HCT116 (cell line): ENCODE measurements around the gene RFX3. TPM values are rescaled to one million over a fixed set of nuclear protein-coding genes. Genes with fewer than 3 reads are reported as not detected.

Source experiments
- ATAC-seq: fragments of 200-7000 bp; cut with Tn5 transposase; 2 replicates; pipeline ENCODE4 v1.9.1; 2020; ENCODE audit warnings: mild to moderate bottlenecking, moderate library complexity
- BruUV-seq: library from RNA; stranded (reverse); fragments of 400-500 nt; replicated peaks from 2 replicates; lab custom pipeline; 2021; lab: Mats Ljungman, UMichigan
- CTCF ChIA-PET: fragments of 300-600 bp; sonication (Branson Sonifier 250); formaldehyde crosslinking; loops from one replicate; lab custom pipeline; 2021; ENCODE audit warnings: antibody characterized with exemption; lab: Charles Lee
- POLR2A ChIA-PET: fragments of 300-600, 350-600 bp; sonication (Branson Sonifier 250); formaldehyde crosslinking; loops from one replicate; lab custom pipeline; 2021; ENCODE audit warnings: antibody characterized with exemption; lab: Charles Lee
- RAD21 ChIA-PET, 2 experiments: fragments of 300-600 bp; sonication (Branson Sonifier 250); formaldehyde crosslinking; loops; one replicate each; lab custom pipeline; 2023; ENCODE audit warnings: low total read pairs in 2 of 2; ENCODE audit not compliant: uncharacterized antibody in 2 of 2, unreplicated experiment in 2 of 2, low non-redundant PET in 1 of 2; lab: Charles Lee
- DNase-seq: peaks from one replicate; pipeline ENCODE4 v3.0.0-alpha.2; 2010; ENCODE audit warnings: low read depth, low spot score
- H2AFZ ChIP-seq: fragments of 200-600 bp; shearing (Covaris generic), sonication (generic); 2 replicates; pipeline ENCODE4 v1.6.1; 2017; ENCODE audit warnings: low read depth, mixed run types, mixed read lengths, antibody characterized with exemption, low read length; ENCODE audit not compliant: poor library complexity, severe bottlenecking
- H3K27ac ChIP-seq: 2 replicates; pipeline ENCODE4 v1.5.1; 2012; ENCODE audit warnings: low read depth, low read length
- H3K27me3 ChIP-seq: fragments of 200-600 bp; sonication (generic); 2 replicates; pipeline ENCODE4 v1.6.1; 2016; ENCODE audit warnings: mixed run types, low read length, mixed read lengths; ENCODE audit not compliant: insufficient read depth
- H3K36me3 ChIP-seq, 2 experiments: fragments of 200-500 bp in 1 of 2; fragments of 200-600 bp in 1 of 2; sonication (Bioruptor generic) in 1 of 2; sonication (generic) in 1 of 2; 2 replicates each; pipeline versions ENCODE4 v1.5.1 to v1.6.1; 2014 to 2016; ENCODE audit warnings: low read length in 2 of 2, inconsistent platforms in 1 of 2, mixed read lengths in 1 of 2, mixed run types in 1 of 2; ENCODE audit not compliant: insufficient read depth in 2 of 2, control insufficient read depth in 1 of 2
- H3K4me1 ChIP-seq, 2 experiments: fragments of 200-600 bp in 1 of 2; sonication (generic) in 1 of 2; 2 replicates each; pipeline versions ENCODE4 v1.5.1 to v1.6.1; 2012 to 2017; ENCODE audit warnings: low read length in 2 of 2, inconsistent platforms in 1 of 2, mild to moderate bottlenecking in 1 of 2, mixed read lengths in 1 of 2, mixed run types in 1 of 2, moderate library complexity in 1 of 2; ENCODE audit not compliant: insufficient read depth in 2 of 2, control insufficient read depth in 1 of 2
- H3K4me2 ChIP-seq: fragments of 200-600 bp; sonication (generic); 2 replicates; pipeline ENCODE4 v1.6.1; 2017; ENCODE audit warnings: mixed run types, low read length, mixed read lengths
- H3K4me3 ChIP-seq, 2 experiments: fragments of 200-600 bp in 1 of 2; sonication (generic) in 1 of 2; replicated peaks in 1 of 2; 2 replicates each; pipeline ENCODE4 v1.5.1; 2011 to 2016; ENCODE audit warnings: low read length in 2 of 2, control low read depth in 1 of 2, low read depth in 1 of 2, mild to moderate bottlenecking in 1 of 2, mixed read lengths in 1 of 2, mixed run types in 1 of 2
- H3K79me2 ChIP-seq: fragments of 200-600 bp; sonication (generic); 2 replicates; pipeline ENCODE4 v1.6.1; 2017; ENCODE audit warnings: mild to moderate bottlenecking, mixed run types, low read length, moderate library complexity, mixed read lengths; ENCODE audit not compliant: insufficient read depth
- H3K9ac ChIP-seq: fragments of 200-600 bp; sonication (generic); 2 replicates; pipeline ENCODE4 v1.6.1; 2016; ENCODE audit warnings: low read length, mixed read lengths
- H3K9me2 ChIP-seq: fragments of 200-600 bp; sonication (generic), shearing (Covaris generic); 2 replicates; pipeline ENCODE4 v1.6.1; 2017; ENCODE audit warnings: mixed run types, mild to moderate bottlenecking, moderate library complexity; ENCODE audit not compliant: insufficient read depth
- H3K9me3 ChIP-seq, 2 experiments: fragments of 200-500 bp in 1 of 2; fragments of 200-600 bp in 1 of 2; sonication (Bioruptor generic) in 1 of 2; sonication (generic) in 1 of 2; 2 replicates each; pipeline ENCODE4 v1.6.1; 2014 to 2017; ENCODE audit warnings: low read length in 2 of 2, mixed read lengths in 2 of 2, inconsistent platforms in 1 of 2, low read depth in 1 of 2, mild to moderate bottlenecking in 1 of 2, mixed run types in 1 of 2, moderate library complexity in 1 of 2; ENCODE audit not compliant: control insufficient read depth in 1 of 2, insufficient read depth in 1 of 2
- H4K20me1 ChIP-seq: fragments of 200-600 bp; sonication (generic), shearing (Covaris generic); 2 replicates; pipeline ENCODE4 v1.6.1; 2017; ENCODE audit warnings: mixed run types, mild to moderate bottlenecking, moderate library complexity; ENCODE audit not compliant: insufficient read depth
- ATF3 ChIP-seq: IDR thresholded peaks from 2 replicates; pipeline ENCODE4 v1.6.1; 2012
- CBX3 ChIP-seq: IDR thresholded peaks from 2 replicates; pipeline ENCODE4 v1.6.1; 2012; ENCODE audit warnings: low read depth
- CEBPB ChIP-seq: IDR thresholded peaks from 2 replicates; pipeline ENCODE4 v1.6.1; 2012; ENCODE audit warnings: low read depth
- ELF1 ChIP-seq: IDR thresholded peaks from 2 replicates; pipeline ENCODE4 v1.6.1; 2012; ENCODE audit warnings: low read depth, borderline replicate concordance
- EZH2 ChIP-seq: fragments of 200-600 bp; sonication (generic); IDR thresholded peaks from 2 replicates; pipeline ENCODE4 v1.6.1; 2017; ENCODE audit warnings: antibody characterized with exemption, mixed run types
- EZH2phosphoT487 ChIP-seq: fragments of 200-600 bp; IDR thresholded peaks from 2 replicates; pipeline ENCODE4 v1.6.1; 2018; ENCODE audit warnings: antibody characterized with exemption, borderline replicate concordance
- FOSL1 ChIP-seq: IDR thresholded peaks from 2 replicates; pipeline ENCODE4 v1.6.1; 2012; ENCODE audit warnings: low read depth
- MAX ChIP-seq: IDR thresholded peaks from 2 replicates; pipeline ENCODE4 v1.6.1; 2012
- POLR2AphosphoS5 ChIP-seq: IDR thresholded peaks from 2 replicates; pipeline ENCODE4 v1.6.1; 2011; ENCODE audit warnings: mild to moderate bottlenecking, low read depth, low read length, moderate library complexity
- REST ChIP-seq: IDR thresholded peaks from 2 replicates; pipeline ENCODE4 v1.6.1; 2012; ENCODE audit warnings: low read depth
- SIN3A ChIP-seq: IDR thresholded peaks from 2 replicates; pipeline ENCODE4 v1.6.1; 2012; ENCODE audit warnings: low read depth
- TCF7L2 ChIP-seq: IDR thresholded peaks from 2 replicates; pipeline ENCODE4 v1.7.0; 2011; ENCODE audit warnings: borderline replicate concordance, inconsistent platforms; ENCODE audit not compliant: insufficient read depth, insufficient read length; ENCODE audit errors: extremely low read depth
- ZBTB33 ChIP-seq: IDR thresholded peaks from 2 replicates; pipeline ENCODE4 v1.6.1; 2011; ENCODE audit warnings: mild to moderate bottlenecking, low read length, moderate library complexity; ENCODE audit not compliant: insufficient replicate concordance; ENCODE audit errors: extremely low read depth
- ZFX ChIP-seq: fragments of 450-650 bp; IDR thresholded peaks from 2 replicates; pipeline ENCODE4 v1.6.1; 2017
- ZNF274 ChIP-seq: fragments of 200-500 bp; sonication (Bioruptor generic); IDR thresholded peaks from 2 replicates; pipeline ENCODE4 v1.6.1; 2014; ENCODE audit warnings: mild to moderate bottlenecking, low read depth, low read length, inconsistent platforms
- intact Hi-C: fragments of 100-400 bp; cut with micrococcal nuclease; formaldehyde crosslinking; loops from 2 replicates; pipeline ENCODE4 v1.10.0; 2022
- total RNA-seq: library from RNA; stranded (reverse); gene quantifications from one replicate; pipeline ENCODE4 v1.2.1, GENCODE V29; 2021; ENCODE audit not compliant: unreplicated experiment

The RFX3 gene
- total RNA-seq, 1 experiment from 2014 or later = 11.8 TPM

GRCh38 chr9:3337515-3338225 lies 188.1 kb downstream of the RFX3 start:
- RAD21 ChIA-PET = no interaction called here
- intact Hi-C loops = no loop called here
- peak; percentile 22 for DNase-seq
- no peak for ATAC-seq
- POLR2A ChIA-PET = no interaction called here
- no peak overlapping the region for H3K4me3 ChIP-seq
- no peak overlapping the region for H3K4me2 ChIP-seq
- H3K27ac ChIP-seq = no peak overlapping the region
- BruUV-seq = no TSS peak
- no peak for TF ChIP-seq TCF7L2
- TF ChIP-seq CBX3 = no peak
- TF ChIP-seq EZH2phosphoT487 = no peak
- TF ChIP-seq ZFX = no peak
- TF ChIP-seq EZH2 = no peak
- no peak for TF ChIP-seq ZNF274
- TF ChIP-seq MAX = no peak
- TF ChIP-seq SIN3A = no peak
- no peak for TF ChIP-seq POLR2AphosphoS5
- TF ChIP-seq ZBTB33 = no peak
- no peak for TF ChIP-seq REST
- no peak for TF ChIP-seq ELF1
- no peak for TF ChIP-seq FOSL1
- no peak for TF ChIP-seq ATF3
- no peak for TF ChIP-seq CEBPB
- no peaks in the 10 kb centered on the region for H4K20me1 ChIP-seq
- H3K36me3 ChIP-seq = no peaks in the 10 kb centered on the region
- H3K9ac ChIP-seq = no peak overlapping the region
- H3K4me1 ChIP-seq = peaks cover 0 to 7% of the 10 kb centered on the region in 2 experiments; a peak in 2 of 4 replicates
- no peak overlapping the region for H2AFZ ChIP-seq
- CTCF ChIA-PET = no interaction called here
- H3K79me2 ChIP-seq = no peaks in the 10 kb centered on the region
- no peaks in the 10 kb centered on the region for H3K9me2 ChIP-seq
- H3K9me3 ChIP-seq = no peaks in the 10 kb centered on the region
- H3K27me3 ChIP-seq = no peaks in the 10 kb centered on the region
